Fibroblast of peridontal ligament (primary cell): ENCODE measurements around the gene MGMT.

ENCODE experiments used
- DNase-seq: peaks from one replicate; pipeline ENCODE4 v3.0.0-alpha.2; 2010; ENCODE audit errors: extremely low read depth

Gene MGMT

GRCh38 chr10:129589546-129589945 is 122.5 kb downstream of the MGMT start:
- DNase-seq: no peak

- DNase-seq: no peak
These were observed 126.9 kb downstream of the MGMT start for GRCh38 chr10:129593953-129594352.

GRCh38 chr10:129594811-129595210 is 127.8 kb downstream of the MGMT start:
- no peak for DNase-seq

GRCh38 chr10:129598413-129598812 is 131.4 kb downstream of the MGMT start:
- DNase-seq: no peak

- no peak for DNase-seq
These were observed 132.1 kb downstream of the MGMT start for GRCh38 chr10:129599160-129599559.

GRCh38 chr10:129601737-129602136 is 134.7 kb downstream of the MGMT start:
- DNase-seq: no peak

- DNase-seq: no peak
These were observed 136.0 kb downstream of the MGMT start for GRCh38 chr10:129602938-129603535.

GRCh38 chr10:129604333-129605032 is 137.4 kb downstream of the MGMT start:
- DNase-seq: no peak

- no peak for DNase-seq
These were observed 138.4 kb downstream of the MGMT start for GRCh38 chr10:129605266-129605985.

GRCh38 chr10:129605986-129606518 is 139.0 kb downstream of the MGMT start:
- no peak for DNase-seq

GRCh38 chr10:129607607-129608109 is 140.6 kb downstream of the MGMT start:
- no peak for DNase-seq

GRCh38 chr10:129608653-129609052 is 141.6 kb downstream of the MGMT start:
- DNase-seq: no peak

GRCh38 chr10:129609551-129609950 is 142.5 kb downstream of the MGMT start:
- DNase-seq: no peak

GRCh38 chr10:129612481-129613109 is 145.6 kb downstream of the MGMT start:
- DNase-seq: no peak

GRCh38 chr10:129613377-129613980 is 146.4 kb downstream of the MGMT start:
- no peak for DNase-seq

GRCh38 chr10:129614341-129614740 is 147.3 kb downstream of the MGMT start:
- DNase-seq: no peak

GRCh38 chr10:129615381-129615780 is 148.3 kb downstream of the MGMT start:
- no peak for DNase-seq

GRCh38 chr10:129615921-129616525 is 149.0 kb downstream of the MGMT start:
- DNase-seq: no peak

- DNase-seq: no peak
These were observed 150.7 kb downstream of the MGMT start for GRCh38 chr10:129617768-129618167.

GRCh38 chr10:129621062-129621461 is 154.0 kb downstream of the MGMT start:
- no peak for DNase-seq

GRCh38 chr10:129621693-129622092 is 154.7 kb downstream of the MGMT start:
- DNase-seq: no peak
